IPS DF 19.7 (cell line): ENCODE data around the gene SH2D3C.
"Not testable (repeated sequence)": the region's sequence is repeated elsewhere in the genome, so short reads cannot be mapped to it uniquely, and the experiment has no call there.

Experiments
- DNase-seq: peaks from one replicate; pipeline ENCODE4 v3.0.0-alpha.2; 2013; ENCODE audit warnings: low read depth, low spot score

Gene SH2D3C

GRCh38 chr9:127769101-127769500, 9.4 kb downstream of the SH2D3C start:
- no peak for DNase-seq

- DNase-seq, result no peak
Observed at GRCh38 chr9:127768698-127769097, 9.8 kb downstream of the SH2D3C start.

- DNase-seq, result no peak
Observed at GRCh38 chr9:127767909-127768331, 10.5 kb downstream of the SH2D3C start.

DNA sequence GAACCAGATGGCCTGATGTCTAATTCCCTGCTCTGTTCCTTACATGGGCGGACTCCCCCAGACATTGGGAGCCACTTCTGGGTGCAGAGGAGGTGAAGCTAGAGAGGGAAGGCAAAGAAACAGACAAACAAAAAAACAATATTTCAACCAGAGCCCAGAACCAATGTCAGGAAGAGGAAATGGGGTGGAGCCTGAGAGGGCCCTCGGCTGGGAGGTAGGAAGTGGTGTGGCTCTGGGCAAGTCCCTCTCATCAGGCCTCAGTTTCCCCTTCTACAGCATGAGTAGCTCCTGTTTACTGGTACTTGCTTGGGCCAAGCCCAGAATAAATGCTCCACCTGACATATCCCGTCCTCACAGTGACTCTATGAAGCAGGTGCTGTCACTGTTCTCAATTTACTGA, 11.1 kb downstream of the SH2D3C start:
- DNase-seq, result no peak

DNA sequence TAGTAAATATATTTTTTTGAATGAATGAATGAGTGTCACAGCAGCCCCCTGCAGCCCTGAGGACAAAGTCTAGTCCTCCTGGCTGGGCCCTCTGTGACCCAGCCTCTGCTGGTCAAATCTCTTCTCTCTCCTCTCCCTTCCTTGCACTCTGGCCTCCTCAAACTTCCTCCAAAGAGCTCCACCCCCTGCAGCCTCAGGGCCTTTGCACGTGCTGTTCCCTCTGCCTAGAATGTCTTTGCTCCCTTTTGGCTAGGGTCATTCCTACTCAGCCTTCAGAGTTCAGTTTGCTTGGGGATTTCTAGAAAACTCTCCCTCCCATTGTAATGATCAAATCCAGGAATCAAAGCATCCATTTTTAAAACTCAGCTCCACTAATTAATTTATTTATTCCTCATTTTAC, 13.0 kb downstream of the SH2D3C start:
- no peak for DNase-seq

- no peak for DNase-seq
Observed at GRCh38 chr9:127763918-127764384, 14.5 kb downstream of the SH2D3C start.

DNA sequence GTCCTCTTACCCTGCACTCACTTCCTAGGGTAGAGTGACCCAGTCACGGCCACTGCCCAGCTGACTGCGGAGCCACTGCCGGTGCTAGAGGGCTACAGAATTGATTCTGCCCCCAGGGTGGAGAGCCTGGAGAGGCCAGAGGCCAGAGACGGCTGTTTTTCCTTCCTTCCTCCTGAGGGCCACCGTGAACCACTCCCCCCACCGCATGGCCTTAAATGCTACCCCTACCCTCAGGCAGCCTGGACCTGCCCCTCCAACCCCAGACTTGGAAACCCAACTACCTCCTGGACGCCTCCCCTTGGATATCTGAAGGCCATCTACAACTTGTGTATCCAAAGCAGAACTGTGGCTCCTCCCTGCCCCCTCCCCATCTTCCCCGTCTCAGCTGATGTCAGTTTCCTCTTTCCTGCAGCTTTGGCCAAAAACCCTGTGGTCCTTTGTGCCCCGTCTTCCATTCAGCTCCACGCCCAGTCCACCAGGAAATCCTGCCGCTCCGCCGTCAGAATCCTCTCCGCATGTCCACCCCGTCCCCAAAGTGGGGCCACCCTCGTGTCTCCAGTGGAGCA, 16.3 kb downstream of the SH2D3C start:
- no peak for DNase-seq

GRCh38 chr9:127761491-127761956, 16.9 kb downstream of the SH2D3C start:
- no peak for DNase-seq

DNA sequence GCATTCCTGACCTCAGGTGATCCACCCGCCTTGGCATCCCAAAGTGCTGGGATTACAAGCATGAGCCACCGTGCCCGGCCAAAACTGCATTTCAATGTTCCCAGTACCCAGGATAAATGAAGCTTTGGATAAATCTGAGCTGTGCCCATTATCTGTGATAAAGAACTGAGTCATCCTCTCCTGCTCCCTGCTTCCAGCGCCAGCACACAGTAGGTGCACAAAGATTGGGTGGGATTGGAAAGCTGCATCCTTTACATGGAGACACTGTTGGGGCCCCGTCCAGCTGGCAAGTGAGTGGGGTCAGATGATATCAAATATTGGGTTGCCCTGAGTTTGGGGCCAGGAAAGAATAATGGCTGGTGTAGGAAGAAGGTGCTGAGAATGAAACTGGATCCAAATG, 17.4 kb downstream of the SH2D3C start:
- no peak for DNase-seq

- no peak for DNase-seq
Observed at GRCh38 chr9:127758843-127759242, 19.6 kb downstream of the SH2D3C start.

DNA sequence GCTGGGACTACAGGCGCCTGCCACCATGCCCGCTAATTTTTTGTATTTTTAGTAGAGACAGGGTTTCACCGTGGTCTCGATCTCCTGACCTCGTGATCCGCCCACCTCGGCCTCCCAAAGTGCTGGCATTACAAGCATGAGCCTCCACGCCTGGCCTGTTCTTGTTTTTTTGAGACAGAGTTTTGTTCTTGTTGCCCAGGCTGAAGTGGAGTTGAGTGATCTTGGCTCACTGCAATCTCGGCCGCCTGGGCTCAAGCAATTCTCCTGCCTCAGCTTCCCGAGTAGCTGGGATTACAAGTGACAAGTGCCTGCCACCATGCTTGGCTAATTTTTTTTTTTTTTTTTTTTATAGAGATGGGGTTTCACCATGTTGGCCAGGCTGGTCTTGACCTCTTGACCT, 21.7 kb downstream of the SH2D3C start:
- not testable (repeated sequence) for DNase-seq

DNA sequence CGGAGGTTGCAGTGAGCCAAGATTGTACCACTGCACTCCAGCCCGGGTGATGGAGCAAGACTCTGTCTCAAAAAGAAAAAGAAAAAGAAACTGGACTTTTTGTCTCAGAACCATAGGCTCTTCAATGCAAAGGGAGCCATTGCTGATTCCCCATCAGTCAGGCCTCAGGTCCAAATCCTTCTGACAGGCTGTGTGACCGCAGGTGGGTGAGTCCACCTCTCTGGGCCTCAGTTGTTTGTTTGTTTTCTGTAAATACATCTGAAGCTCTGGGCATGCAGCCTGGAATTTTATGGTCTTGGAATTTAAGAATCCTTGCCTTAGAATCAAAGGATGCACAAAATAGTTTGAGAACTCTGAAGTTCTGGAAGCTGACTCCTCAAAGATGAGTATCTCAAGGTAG, 22.2 kb downstream of the SH2D3C start:
- no peak for DNase-seq

DNA sequence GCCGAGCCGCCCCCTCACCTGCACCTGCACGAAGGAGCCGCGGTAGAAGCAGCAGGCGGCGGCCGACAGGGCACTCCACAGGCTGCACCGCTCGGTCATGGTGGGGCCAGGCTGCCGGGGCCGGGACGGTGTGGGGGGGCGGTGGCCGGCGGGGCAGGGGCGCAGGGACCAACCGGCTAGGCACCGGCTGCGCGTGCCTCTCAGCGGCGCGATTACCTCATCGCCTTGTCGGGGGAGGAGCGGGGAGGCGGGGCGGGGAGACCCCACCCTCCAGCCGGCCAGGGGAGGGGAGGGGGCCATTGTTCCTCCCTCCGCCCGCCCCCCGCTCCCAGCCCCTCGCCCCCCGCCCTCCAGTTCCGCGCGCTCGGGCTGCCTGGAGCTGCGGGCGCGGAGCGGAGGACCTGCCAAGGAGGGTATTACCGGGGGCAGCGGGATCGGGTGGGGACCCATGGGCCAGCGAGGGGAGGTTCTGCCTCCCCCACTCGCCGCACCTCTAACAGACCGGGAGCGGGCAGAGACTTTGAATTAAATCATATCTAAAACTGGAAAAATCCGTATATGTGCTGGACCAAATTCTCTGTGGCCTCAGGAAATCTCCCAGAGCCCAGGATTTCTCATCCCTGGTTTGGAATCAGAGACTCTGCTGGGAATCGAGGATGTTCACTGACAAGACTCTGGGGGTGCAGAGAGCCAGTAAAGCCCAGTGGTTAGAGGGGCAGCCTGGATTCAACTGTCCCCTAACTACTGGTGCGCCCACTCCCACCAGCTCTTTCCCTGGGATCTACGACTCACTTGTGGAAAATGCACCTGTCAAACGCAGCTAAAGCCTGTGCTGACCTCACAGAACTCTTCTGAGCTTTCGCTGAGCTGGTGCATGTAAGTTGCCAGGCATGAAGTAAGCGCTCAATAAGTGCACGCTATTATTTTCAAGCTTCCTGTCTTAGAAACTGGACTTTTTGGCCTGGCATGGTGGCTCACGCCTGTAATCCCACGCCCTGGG, 23.1 kb downstream of the SH2D3C start:
- no peak for DNase-seq

- DNase-seq, result no peak
Observed at GRCh38 chr9:127754099-127755060, 24.1 kb downstream of the SH2D3C start.

- DNase-seq, result no peak
Observed at GRCh38 chr9:127753622-127754021, 24.8 kb downstream of the SH2D3C start.

- DNase-seq, result no peak
Observed at GRCh38 chr9:127753148-127753547, 25.3 kb downstream of the SH2D3C start.

GRCh38 chr9:127751269-127752054, 27.0 kb downstream of the SH2D3C start:
- no peak for DNase-seq

DNA sequence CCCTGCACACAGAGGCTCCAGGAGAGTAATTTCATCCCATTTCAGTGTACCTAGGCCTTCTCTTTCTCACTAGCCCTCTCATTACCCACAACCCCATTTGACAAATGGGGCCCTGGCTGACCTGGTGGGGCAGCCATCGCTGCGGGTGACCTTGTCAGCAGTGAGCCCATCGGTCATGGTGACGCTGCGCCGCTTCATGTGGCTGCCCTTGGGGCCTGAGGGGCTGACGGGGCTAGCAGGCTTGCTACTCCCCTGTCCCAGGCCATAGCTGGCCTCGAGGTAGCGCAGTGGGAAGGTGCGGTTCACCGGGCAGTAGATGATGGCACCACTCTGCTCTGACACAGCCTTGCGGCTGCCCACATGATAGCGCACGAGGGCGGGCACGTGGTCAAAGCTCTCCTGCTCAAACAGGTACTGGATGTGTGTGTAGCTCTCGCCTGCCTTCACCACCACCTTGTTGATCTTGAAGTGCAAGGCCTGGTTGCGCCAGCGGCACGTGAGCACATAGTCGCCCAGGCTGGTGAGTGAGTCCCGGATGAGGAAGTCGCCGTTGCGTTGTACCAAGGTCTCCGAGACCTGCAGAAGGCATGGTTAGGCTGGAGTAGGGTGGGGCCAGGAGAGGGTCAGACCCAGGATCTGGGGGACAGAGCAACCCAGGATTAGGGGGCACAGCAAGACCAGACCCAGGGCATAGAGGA, 29.2 kb downstream of the SH2D3C start:
- DNase-seq, result no peak

GRCh38 chr9:127746959-127747569, 31.4 kb downstream of the SH2D3C start:
- DNase-seq, result no peak
